ENCODE data around the gene SPHK2.
"Not testable (repeated sequence)": the region's sequence is repeated elsewhere in the genome, so short reads cannot be mapped to it uniquely, and the experiment has no call there.

SPHK2 gene

GRCh38 chr19:48637948-48638830 lies 18.9 kb downstream of the SPHK2 start:
- DNase-seq = peak; percentile 96

GRCh38 chr19:48638831-48639381 lies 19.6 kb downstream of the SPHK2 start:
- no peak for DNase-seq

GRCh38 chr19:48639483-48640375 lies 20.4 kb downstream of the SPHK2 start:
- peak; percentile 49 for DNase-seq

- no peak for DNase-seq
Observed at GRCh38 chr19:48641850-48642249, 22.5 kb downstream of the SPHK2 start.

- no peak for DNase-seq
Observed at GRCh38 chr19:48642862-48643261, 23.6 kb downstream of the SPHK2 start.

- DNase-seq = no peak
Observed at GRCh38 chr19:48644355-48644754, 25.0 kb downstream of the SPHK2 start.

GRCh38 chr19:48644839-48645619 lies 25.7 kb downstream of the SPHK2 start:
- DNase-seq = peak; percentile 79

- no peak for DNase-seq
Observed at GRCh38 chr19:48645620-48646000, 26.3 kb downstream of the SPHK2 start.

- DNase-seq = peak; percentile 91
Observed at GRCh38 chr19:48646001-48646721, 26.9 kb downstream of the SPHK2 start, which contains the start of gene CA11. Gene CA11, minus strand, starts transcription at chr19:48646187. Its CDS starts 555 bp downstream, at chr19:48645632.

- DNase-seq = no peak
Observed at GRCh38 chr19:48646722-48647216, 27.5 kb downstream of the SPHK2 start.

- no peak for DNase-seq
Observed at GRCh38 chr19:48648134-48648533, 28.8 kb downstream of the SPHK2 start.

GRCh38 chr19:48650974-48651682 lies 31.8 kb downstream of the SPHK2 start:
- no peak for DNase-seq

GRCh38 chr19:48651683-48652048 lies 32.4 kb downstream of the SPHK2 start:
- no peak for DNase-seq

GRCh38 chr19:48654299-48655059 lies 35.2 kb downstream of the SPHK2 start:
- DNase-seq = no peak

- no peak for DNase-seq
Observed at GRCh38 chr19:48656840-48657474, 37.7 kb downstream of the SPHK2 start.

- DNase-seq = not testable (repeated sequence)
Observed at GRCh38 chr19:48657828-48658227, 38.5 kb downstream of the SPHK2 start.

GRCh38 chr19:48658483-48658882 lies 39.2 kb downstream of the SPHK2 start:
- DNase-seq = no peak

- DNase-seq = no peak
Observed at GRCh38 chr19:48659768-48660167, 40.5 kb downstream of the SPHK2 start.

GRCh38 chr19:48660852-48661710 lies 41.8 kb downstream of the SPHK2 start:
- peak; percentile 82 for DNase-seq
